HG02885 (cell line): ENCODE results near the gene HGFAC.
"Not testable (repeated sequence)": the region's sequence is repeated elsewhere in the genome, so short reads cannot be mapped to it uniquely, and the experiment has no call there.

Experiments
- ATAC-seq: cut with Tn5 transposase; IDR thresholded peaks from one replicate; pipeline ENCODE4 v1.9.1; 2021; ENCODE audit warnings: mild to moderate bottlenecking; ENCODE audit not compliant: unreplicated experiment, poor library complexity

The HGFAC gene

DNA sequence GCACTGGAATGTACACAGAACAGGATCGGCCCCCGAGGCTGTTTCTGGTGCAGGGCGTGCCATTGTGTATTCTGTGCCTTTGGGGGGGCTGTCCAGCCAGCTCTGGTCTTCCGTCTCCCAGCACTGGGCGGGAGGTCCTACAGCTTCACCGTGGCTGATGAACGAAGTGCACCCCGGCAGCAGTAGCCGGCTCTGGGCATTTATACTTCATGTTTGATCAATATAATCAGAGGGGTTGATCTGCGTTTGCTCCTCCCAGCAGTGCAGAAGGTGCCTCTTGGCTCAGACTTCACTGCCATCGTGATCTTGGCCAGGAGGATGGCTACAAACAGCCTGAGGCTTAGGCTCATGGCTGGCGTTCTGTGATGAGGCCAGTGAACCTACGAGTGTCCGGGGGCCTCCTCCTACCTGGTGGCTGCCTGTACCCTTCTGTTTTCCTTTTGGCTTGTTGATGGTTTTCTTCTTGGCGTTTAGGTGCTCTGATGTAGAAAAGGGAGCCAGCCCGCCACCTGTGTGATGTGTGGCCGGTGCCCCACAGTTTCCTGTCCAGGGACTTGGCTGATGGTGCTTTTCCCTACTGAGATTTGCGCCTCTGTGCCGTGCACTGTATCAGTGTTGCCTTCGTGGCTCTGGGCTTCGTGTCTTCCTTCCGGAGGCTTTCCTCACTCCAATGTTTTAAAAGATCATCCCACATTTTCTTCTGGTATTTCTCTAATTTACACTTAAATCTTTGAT, 31.2 kb upstream of the HGFAC start:
- no peak for ATAC-seq

GRCh38 chr4:3411190-3411589, 30.6 kb upstream of the HGFAC start:
- not testable (repeated sequence) for ATAC-seq

DNA sequence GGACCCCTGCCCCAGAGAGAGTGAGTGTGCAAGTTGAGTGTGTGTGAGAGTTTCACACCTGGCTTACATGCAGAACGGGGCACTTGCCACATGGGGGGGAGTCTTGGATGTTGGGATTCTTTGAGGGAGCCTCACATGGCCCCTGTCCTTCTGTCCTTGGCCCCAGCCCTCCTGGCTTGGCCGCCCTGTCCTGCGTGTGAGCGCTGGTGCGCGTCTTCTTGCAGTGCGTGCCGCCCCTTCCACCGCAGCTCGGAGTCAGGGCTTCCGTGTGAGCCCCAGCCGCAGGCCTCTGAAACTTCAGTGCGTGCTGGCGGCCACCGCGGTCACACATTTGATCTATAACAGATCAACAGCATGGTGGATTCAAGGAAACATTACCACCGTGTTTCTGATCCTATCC, 30.1 kb upstream of the HGFAC start:
- ATAC-seq: no peak

DNA sequence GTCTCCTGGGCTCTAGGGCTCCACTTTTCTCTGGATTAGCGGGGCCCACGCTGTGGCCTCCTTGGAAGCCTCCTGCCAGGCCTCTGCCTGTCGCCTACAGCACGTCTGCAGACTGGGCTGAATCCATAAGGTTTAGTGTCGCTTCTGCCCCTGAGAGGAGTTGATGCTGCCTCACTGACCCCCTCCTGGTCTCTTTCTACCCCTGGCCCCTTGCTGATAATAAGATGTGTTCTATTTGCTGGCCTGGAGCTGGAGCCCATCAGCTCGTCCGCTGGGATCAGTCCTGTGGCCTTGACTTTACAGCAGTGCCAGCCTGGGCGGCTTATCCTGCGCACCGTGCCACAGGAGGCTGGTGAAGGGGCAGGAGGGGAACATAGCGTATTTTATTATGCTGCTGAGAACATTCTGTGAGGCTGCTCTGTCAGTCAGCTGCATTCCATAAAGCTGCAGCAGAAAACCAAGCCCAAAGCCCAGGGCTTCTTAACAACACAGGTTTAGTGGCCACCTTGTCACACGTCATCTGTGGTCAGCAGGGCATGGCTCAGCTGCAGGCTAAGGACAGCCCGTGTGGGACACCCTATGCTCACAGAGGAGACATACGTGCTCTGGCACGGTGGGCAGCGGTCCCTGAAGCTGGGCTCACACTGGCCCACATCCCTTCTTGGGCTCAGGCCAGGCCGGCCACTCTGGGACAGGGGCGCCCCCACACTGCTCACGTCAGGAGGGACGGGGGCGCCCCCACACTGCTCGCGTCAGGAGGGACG, 29.3 kb upstream of the HGFAC start:
- no peak for ATAC-seq

- ATAC-seq: no peak
Observed at GRCh38 chr4:3413217-3413671, 28.5 kb upstream of the HGFAC start.

DNA sequence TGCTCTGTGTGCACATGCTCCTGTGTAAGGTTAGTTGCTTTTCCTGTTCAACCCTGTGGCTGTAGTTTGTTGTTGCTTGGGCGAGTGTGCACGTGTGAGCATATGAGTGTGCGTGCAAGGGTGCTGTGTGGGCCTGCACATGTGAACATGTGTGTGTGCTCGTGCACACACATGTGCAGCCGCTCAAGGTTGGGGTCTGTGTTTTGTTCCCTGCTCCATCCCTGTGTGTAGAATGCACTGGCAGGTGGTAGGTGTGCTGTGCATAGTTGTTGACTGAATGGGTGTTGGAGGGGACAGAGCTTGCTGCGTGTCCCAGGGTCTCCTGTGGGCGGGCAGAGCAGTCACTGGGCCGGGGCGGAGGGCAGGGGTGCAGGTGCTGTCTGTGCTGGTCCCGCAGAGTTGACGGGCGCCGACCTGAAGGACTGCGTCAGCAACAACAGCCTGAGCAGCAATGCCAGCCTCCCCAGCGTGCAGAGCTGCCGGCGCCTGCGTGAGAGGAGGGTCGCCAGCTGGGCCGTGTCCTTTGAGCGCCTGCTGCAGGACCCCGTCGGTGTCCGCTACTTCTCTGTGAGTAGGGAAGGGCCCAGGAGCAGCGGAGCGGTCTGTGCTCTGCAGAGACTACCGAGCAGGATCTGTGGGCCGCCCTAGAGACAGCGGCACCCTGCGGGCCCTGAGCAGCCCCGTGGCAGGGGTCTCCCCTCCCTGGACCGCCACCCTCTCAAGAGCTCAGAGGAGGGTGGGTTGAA, 27.9 kb upstream of the HGFAC start:
- ATAC-seq: no peak

DNA sequence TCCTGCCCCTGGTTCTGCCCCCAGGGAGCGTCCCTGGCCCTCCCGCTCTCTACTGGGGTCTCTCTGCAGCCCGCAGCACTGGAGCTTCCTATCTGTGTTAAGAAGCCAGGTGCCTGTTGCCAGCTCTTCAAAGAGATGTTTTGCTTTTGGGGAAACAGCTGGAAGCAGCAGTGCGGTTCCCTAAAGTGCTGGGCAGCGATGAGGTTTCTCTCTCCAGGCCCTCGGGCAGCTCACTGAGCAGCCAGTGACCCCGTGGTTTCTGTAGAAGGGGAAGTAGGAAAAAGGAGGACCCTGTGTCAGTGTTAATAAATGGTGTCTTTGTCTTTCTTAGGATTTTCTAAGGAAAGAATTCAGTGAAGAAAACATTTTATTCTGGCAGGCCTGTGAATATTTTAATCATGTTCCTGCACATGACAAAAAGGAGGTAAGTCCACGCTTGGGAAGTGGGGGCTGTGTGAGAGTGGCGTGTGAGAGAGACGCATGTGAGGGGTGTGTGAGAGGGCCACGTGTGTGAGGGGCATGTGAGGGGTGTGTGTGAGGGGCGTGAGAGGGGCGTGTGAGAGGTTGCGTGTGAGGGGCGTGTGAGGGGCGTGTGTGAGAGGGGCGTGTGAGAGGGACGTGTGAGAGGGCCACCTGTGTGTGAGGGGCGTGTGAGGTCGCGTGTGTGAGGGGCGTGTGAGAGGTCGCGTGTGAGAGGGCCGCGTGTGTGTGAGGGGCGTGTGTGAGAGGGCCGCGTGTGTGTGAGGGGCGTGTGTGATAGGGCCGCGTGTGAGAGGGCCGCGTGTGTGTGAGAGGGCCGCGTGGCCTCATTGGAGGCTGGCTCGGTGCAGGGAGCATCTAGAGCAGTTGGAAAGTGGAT, 27.1 kb upstream of the HGFAC start:
- ATAC-seq: no peak

GRCh38 chr4:3415471-3416141, 26.2 kb upstream of the HGFAC start:
- ATAC-seq: no peak

DNA sequence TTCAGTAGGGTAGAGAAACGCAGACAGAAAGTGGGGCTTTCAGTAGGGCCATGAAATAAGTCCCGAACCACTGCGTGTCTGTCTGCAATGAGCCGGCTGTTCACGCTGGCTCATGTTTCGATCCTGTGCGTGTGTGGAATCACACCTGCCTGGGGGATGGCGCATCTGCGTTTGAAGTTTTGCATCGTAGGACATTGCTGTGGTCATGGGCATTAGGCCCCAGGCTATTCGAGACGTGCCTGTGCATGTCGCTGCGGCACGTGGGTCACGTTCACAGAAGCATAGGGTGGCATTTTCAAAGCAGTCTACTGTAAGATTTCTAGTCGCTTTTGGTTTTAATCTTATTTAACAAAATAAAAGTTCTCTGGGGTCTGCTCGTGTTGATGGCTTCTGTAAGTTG, 25.5 kb upstream of the HGFAC start:
- no peak for ATAC-seq

GRCh38 chr4:3416821-3417221, 24.9 kb upstream of the HGFAC start:
- no peak for ATAC-seq

DNA sequence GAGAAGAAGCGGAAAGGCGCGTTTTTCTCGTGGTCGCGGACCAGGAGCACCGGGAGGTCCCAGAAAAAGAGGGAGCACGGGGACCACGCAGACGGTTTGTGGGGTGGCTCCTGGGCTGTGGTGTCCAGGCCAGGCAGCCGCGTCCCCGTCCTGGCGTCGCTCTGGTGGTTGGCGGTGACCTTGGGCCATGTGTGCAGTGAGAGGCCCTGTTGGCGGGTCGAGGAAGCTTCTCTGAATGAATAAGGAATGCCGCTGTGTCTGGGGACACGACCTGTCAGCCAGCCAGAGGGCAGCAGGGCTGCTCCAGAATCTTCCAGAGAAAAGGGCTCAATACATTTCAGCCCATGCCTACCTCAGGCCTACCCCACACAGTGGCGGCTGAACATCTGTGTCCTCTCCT, 24.3 kb upstream of the HGFAC start:
- ATAC-seq: no peak

DNA sequence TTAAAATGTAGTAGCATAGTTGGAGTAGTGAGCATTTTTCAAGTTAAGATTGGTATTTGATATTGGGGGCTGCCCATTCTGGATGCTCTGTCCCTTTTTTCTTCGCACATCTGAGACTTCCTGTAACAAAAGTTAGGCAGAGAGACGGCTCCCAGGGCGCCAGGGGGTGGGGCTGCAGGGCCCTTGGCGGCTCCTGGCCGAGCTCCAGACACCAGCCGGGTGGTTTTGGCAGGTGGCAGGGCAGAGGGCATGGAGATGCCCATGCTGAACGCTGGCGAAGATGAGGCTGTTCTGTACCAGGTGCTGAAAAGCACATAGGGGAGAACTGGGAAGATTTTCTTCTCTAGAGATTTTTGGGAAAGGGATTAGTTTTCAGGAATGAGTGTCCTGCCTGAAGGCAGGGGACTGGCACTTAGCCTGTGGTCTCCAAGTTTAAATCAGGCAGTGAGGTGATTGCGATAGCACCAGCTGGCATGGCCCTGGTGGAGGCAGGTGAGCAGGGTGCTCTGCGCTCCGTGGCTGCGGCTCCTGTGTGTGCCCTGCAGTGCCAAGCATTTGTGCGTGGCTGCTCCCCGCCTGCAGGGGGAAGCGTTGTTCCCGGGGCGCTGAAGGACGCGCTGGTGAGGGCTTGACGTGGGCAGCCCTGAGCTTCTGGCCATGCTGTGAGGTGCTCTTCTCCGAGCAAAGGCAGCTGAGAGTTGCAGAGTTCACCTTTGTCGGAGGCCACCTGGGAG, 23.6 kb upstream of the HGFAC start:
- no peak for ATAC-seq

DNA sequence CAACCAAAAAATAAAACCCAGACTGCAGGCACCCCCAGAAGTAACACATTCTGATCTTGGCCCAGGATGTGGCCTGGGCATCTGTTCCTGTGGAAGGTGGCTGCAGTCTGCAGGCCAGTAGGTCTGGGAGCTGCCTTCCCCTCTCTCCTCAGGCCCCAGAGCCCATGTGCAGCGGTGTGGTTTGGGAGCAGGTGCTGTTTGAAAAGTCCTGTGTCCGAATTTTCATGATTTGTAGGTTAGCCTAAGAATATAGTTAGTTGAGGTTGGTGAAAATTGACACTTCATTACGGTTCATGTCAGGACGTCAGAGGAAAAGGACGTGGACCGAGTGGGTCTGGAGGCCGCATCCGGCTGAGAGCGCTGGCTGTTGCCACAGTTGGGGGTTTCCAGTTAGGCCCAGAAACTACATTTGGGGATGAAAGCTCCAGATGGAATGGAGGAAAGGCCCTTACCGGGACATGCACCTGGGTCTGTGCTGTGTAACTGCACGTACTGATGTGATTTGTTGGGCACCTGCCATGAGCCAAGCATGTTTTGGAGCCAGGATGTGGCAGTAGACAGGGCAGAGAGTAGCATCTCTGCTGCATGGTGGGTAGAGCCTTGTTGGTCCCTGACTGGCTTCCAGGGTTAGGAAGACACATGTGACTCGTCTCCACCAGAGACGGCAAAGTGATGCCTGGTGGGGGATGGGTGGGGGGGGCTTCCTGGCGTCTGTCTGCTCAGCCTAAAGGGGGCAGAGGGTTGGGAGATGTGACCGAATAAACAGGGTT, 21.7 kb upstream of the HGFAC start:
- ATAC-seq: no peak

DNA sequence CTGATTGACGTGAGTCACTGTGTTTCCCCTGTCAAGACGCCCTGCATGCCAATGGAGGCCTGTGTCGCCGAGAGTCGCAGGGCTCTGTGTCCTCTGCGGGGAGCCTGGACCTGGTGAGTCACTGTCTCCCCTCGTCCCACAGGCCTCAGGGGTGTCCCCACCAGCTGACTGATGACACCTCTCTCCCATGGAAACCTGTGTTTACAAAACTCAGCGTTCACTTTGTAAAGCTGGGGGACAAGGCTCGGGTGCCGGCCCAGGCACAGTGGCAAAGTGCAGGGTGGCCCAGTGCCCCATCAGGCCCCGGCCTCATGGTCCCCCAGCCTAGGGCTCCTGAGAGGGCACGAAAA, 21.2 kb upstream of the HGFAC start:
- no peak for ATAC-seq

GRCh38 chr4:3420956-3421355, 20.8 kb upstream of the HGFAC start:
- ATAC-seq: no peak

GRCh38 chr4:3421470-3421869, 20.3 kb upstream of the HGFAC start:
- no peak for ATAC-seq

- ATAC-seq: no peak
Observed at GRCh38 chr4:3422241-3422801, 19.4 kb upstream of the HGFAC start.

DNA sequence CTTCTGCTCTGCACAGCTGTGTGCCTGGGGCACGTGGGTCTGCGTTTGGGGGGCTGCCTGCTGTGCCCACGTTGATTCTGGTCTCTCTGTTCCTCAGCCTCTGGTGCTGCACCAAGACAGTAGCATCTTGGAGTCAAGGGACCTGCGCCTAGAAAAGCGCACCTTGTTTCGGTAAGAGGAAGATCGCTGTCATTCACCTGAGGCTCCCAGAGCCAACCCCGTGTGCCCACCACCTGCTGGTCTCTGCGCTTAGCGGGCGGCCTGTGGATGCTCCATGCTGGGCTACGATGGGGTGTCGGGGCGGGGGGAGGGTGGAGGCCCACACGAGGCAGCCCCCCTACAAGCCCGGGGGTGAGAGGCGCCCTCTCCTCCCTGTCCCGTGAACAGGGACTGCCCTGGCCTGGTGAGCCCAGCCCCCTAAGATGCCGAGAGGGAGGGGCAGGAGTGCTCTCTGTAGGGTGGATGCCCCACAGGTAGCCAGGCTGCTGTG, 18.9 kb upstream of the HGFAC start:
- no peak for ATAC-seq
